H7 (cell line): ENCODE measurements around the gene DDX31. TPM values are rescaled to one million over a fixed set of nuclear protein-coding genes. Genes with fewer than 3 reads are reported as not detected.

Source experiments
- DNase-seq: peaks from one replicate; pipeline ENCODE4 v3.0.0; 2012
- H3K27me3 ChIP-seq: 2 replicates; pipeline ENCODE4 v1.6.0; 2011; ENCODE audit warnings: mild to moderate bottlenecking, low read length; ENCODE audit not compliant: control insufficient read depth, insufficient read depth
- H3K36me3 ChIP-seq: replicated peaks from 2 replicates; pipeline ENCODE4 v1.5.1; 2011; ENCODE audit warnings: low read length; ENCODE audit not compliant: control insufficient read depth, insufficient read depth
- H3K4me3 ChIP-seq: 2 replicates; pipeline ENCODE4 v1.5.1; 2011; ENCODE audit warnings: low read depth, mild to moderate bottlenecking, control low read depth, low read length, moderate library complexity; ENCODE audit not compliant: insufficient read depth
- total RNA-seq: library from RNA; depleted of rRNA; stranded (reverse); fragments of >200 nt; shearing (Covaris generic); gene quantifications from 2 replicates; pipeline ENCODE4 v1.2.3, GENCODE V29; 2014

DDX31 gene
- total RNA-seq, 1 experiment from 2014 or later: 28.9 TPM

- H3K27me3 ChIP-seq: no peaks in the 10 kb centered on the region
- no peak for DNase-seq
- no peak overlapping the region for H3K4me3 ChIP-seq
- H3K36me3 ChIP-seq: no peaks in the 10 kb centered on the region
These were observed 113.5 kb downstream of the DDX31 start for GRCh38 chr9:132556235-132556634.

DNA sequence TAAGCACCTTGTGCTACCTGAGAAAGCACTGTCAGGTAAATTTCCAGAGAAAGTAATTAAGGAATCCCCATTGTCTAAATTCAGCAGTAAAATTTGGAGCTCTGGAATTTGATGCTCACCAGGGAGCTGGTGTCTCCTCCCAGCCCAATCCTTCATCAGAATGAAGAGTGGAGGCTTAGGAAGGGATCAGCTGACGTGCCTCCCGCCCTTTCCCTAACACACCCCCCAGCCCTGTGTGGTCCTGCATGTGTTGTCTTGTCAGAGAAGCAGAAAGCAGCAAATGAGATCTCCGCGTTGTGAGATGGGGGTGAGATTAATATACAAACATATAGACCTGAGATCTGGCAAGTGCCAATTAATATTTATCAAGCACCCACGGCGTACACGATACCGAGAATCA lies 114.3 kb downstream of the DDX31 start:
- H3K4me3 ChIP-seq: no peak overlapping the region
- DNase-seq: no peak
- H3K36me3 ChIP-seq: no peaks in the 10 kb centered on the region
- H3K27me3 ChIP-seq: no peaks in the 10 kb centered on the region

DNA sequence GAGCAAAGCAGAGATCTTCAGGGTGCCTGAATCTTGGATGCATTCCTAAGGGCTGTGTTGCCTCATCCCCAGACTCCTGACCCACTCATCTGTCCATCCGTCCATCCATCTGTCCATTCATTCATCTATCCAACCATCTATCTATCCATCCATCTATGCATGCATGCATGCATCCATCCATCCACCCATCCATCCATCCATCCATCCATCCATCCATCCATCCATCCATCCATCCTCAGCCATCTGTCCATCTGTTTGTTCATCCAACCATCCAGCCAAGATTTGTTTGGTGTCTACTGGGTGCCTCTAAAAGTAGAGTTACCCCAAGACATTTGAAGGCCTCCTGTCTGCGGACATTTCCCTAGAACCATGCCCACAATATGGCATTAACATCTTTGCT lies 115.0 kb downstream of the DDX31 start:
- H3K27me3 ChIP-seq: no peaks in the 10 kb centered on the region
- no peak for DNase-seq

GRCh38 chr9:132552041-132552440 lies 117.7 kb downstream of the DDX31 start:
- Histone ChIP-seq H3K27me3 (no peaks in the 10 kb centered on the region), H3K36me3 (no peaks in the 10 kb centered on the region), H3K4me3 (no peak overlapping the region)
- DNase-seq: no peak

More for the DNA sequence above, 115.0 kb downstream of the DDX31 start:
- Histone ChIP-seq H3K36me3 (no peaks in the 10 kb centered on the region), H3K4me3 (no peak overlapping the region)

DNA sequence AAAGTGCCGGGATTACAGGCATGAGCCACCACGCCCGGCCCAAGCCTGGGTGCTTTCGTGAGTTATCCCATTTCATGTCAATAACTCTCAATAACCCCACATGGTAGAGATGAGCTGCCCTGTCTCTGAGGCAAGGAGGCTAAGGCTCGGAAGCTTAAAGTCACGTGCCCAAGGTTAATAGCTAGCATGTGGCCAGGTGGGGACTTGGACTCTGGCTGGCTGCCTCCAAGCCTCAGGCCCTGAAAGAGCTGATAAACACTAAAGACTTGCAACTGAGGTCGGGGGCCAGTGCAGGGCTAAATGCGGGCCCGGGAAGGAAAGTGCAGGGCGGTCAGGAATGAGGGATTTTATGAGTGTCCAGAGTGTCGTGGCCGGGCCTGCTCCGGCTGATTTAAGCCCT lies 118.2 kb downstream of the DDX31 start:
- no peak for DNase-seq
- Histone ChIP-seq H3K4me3 (no peak overlapping the region), H3K27me3 (no peaks in the 10 kb centered on the region), H3K36me3 (no peaks in the 10 kb centered on the region)

DNA sequence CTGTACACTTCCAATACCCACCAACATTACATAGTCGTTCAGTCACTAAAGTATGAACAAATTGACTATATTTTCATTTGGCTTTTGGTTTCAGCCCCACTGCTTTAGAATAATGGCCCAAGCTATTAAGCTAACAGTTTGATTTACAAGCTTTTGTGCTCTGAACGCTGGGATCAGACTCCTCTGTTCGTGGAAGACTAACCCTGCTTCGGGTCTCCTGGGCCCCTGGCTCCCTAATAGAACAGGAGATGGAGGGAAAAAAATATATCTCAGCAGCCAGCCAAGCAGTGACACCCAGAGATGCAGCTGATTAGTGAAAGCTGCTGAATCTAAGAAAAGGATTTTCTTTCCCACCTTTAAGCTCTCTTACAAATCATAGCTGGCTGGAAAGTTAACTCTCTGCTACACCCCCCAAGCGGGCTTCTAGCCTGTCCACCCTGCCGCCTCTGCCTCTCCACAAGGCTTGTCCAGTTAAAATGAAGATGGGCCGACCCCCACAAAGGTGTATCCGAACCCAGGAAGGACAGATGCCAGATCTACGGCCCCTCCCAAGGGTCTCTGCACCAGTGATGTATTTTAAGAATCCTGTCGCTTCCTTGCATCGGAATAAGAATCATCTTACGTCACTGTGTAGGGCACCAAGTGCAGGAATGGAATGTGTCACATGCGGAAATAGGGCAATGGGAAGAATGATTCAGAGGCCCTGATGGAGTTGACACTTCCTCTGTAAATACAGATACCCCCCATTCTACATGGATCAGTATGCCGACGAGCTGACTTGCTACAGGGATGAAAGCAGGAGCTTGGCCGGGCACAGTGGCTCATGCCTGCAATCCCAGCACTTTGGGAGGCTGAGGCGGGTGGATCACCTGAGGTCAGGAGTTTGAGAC lies 120.8 kb downstream of the DDX31 start:
- H3K4me3 ChIP-seq: no peak overlapping the region
- no peaks in the 10 kb centered on the region for H3K36me3 ChIP-seq
- DNase-seq: peak; percentile 25
- no peaks in the 10 kb centered on the region for H3K27me3 ChIP-seq

DNA sequence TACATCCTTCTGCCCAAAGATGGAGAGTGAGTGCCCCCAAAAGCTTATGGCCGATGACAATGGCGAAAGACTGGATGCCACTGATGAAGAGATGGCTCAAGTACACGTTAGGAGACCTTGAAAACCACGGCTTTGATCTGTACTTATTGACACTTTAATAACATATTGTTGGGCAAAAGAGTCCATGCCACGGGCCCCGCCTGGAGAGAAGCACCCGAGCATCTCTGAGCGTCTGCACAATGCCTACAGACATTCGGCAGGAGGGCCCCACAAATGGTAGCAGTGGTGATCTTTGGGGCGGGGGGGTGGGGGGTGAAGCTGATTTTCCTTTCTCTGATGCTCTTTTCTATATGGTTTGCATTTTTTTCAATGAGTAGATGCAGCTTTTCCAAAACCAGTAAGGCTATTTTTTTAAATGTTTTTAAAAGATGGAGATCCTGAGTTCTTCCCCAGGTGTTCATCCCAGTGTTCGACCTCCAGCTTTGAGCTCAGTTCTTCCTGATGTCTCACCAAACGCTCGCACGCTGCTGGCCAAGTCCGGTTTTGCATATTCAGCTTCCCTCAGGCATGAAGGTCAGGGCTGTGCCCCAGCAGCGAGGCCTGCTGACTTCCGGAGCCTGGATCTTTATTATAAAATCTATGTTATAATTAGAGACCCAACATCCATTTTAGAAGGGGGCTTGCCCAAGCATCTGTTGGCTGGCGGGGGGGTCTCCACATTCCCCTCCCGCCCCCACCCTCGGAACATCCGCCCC lies 121.6 kb downstream of the DDX31 start:
- H3K27me3 ChIP-seq: no peaks in the 10 kb centered on the region
- DNase-seq: peak; percentile 29
- H3K4me3 ChIP-seq: no peak overlapping the region
- H3K36me3 ChIP-seq: no peaks in the 10 kb centered on the region

DNA sequence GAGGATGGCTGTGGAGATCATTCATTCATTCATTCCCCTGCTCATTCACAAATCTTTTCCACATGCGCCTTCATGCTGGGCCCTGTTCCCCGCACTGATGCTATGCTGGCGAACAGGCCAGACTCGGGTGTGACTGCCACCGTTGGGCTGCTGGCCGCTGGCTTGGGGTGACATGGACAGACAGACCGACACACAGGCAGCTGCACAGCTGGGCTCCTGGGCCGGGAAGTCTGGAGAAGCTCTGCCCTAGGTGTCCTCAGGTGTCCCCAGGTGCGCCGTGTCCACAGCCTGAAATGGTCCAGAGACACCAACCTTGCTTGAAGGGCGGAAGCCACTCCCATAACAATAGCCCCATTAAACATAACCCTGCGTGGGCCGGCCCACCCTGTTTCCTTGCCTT lies 122.3 kb downstream of the DDX31 start:
- DNase-seq: peak; percentile 45
- Histone ChIP-seq H3K4me3 (no peak overlapping the region), H3K36me3 (no peaks in the 10 kb centered on the region), H3K27me3 (no peaks in the 10 kb centered on the region)

DNA sequence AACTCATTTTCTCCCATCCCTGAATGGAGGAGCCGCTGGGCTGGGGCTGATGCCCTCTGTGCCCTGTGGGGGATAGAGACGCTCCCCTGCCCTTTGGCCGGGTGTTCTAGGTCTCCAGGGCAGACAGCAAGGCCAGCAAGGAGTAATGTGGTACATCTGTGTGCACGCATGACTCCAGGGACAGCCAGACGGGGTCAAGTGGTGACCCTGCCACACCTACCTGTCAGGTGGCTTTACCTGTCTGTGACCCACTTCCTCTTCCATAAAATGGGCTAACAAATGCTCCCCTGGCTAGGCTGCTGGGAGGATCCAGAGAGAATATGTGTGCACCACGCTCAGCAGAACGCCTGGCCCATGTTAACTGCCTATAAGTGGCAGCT lies 122.7 kb downstream of the DDX31 start:
- H3K27me3 ChIP-seq: no peaks in the 10 kb centered on the region
- H3K36me3 ChIP-seq: no peaks in the 10 kb centered on the region
- H3K4me3 ChIP-seq: no peak overlapping the region
- DNase-seq: no peak

DNA sequence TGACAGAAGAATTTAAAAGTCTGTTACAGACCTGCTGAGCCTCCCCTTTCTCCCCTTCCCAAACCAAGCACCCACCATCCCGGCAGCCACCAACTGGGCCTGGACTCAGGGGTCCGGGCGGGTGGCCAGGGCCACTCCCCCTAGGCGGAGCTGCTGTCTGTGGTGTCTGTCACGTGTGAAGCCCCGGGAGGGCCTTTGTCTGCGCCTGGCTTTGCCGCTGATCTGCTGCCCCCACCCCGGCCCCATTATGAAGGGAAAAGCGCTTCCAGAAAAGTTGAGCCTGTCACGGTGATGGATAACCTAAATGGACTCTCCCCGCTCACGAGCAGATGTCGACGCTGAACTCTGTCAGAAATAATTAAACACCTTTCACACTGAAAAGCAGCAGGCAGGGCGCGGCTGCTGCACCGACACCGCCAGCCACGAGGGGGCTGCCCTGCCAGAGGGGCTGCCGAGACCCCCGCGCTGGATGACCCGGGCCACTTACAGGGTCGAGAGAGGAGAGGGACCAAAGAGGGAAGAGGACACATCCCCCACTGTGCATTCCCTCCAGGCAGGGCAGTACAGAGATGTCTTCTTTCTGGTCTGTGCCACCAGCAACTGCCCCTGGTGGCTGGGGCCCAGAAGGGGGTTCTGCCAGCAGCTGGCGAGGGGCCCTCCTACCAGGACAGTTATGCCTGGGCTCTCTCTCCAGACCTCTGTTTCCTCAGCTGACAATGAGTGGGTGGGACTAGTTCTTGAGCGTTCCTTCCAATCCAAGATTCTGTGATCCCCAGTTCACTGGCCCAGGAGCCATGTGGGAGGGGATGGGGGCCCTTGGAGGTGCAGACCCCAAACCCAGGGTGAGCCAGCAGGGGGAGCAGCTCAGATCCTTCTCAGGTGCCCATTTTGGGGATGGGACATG lies 123.4 kb downstream of the DDX31 start:
- peak; percentile 94 for DNase-seq
- Histone ChIP-seq H3K27me3 (no peaks in the 10 kb centered on the region), H3K4me3 (peak overlapping the region; percentile 21; the same call in 1 of the 2 replicates), H3K36me3 (no peaks in the 10 kb centered on the region)

GRCh38 chr9:132545578-132545977 lies 124.2 kb downstream of the DDX31 start:
- DNase-seq: peak; percentile 36
- Histone ChIP-seq H3K4me3 (no peak overlapping the region), H3K27me3 (no peaks in the 10 kb centered on the region), H3K36me3 (no peaks in the 10 kb centered on the region)

GRCh38 chr9:132543960-132544359 lies 125.8 kb downstream of the DDX31 start:
- H3K27me3 ChIP-seq: no peaks in the 10 kb centered on the region
- peak; percentile 63 for DNase-seq
- H3K4me3 ChIP-seq: no peak overlapping the region
- no peaks in the 10 kb centered on the region for H3K36me3 ChIP-seq

GRCh38 chr9:132543251-132543650 lies 126.5 kb downstream of the DDX31 start:
- H3K36me3 ChIP-seq: no peaks in the 10 kb centered on the region
- H3K27me3 ChIP-seq: no peaks in the 10 kb centered on the region
- no peak overlapping the region for H3K4me3 ChIP-seq
- no peak for DNase-seq
